HUES64 (cell line): Measurements from ENCODE around the gene TNIK.

ENCODE experiments used
- H3K27ac ChIP-seq: 2 replicates; pipeline ENCODE4 v1.7.0; 2013; ENCODE audit warnings: low read depth, low read length, inconsistent platforms
- H3K27me3 ChIP-seq: 2 replicates; pipeline ENCODE4 v1.6.1; 2013; ENCODE audit warnings: mild to moderate bottlenecking, low read length; ENCODE audit not compliant: insufficient read depth
- H3K36me3 ChIP-seq: 2 replicates; pipeline ENCODE4 v1.6.1; 2013; ENCODE audit warnings: mild to moderate bottlenecking, low read length; ENCODE audit not compliant: insufficient read depth
- H3K4me1 ChIP-seq: 2 replicates; pipeline ENCODE4 v1.6.1; 2013; ENCODE audit warnings: mild to moderate bottlenecking, low read length, moderate library complexity; ENCODE audit not compliant: insufficient read depth
- H3K4me3 ChIP-seq: 2 replicates; pipeline ENCODE4 v1.5.1; 2013; ENCODE audit warnings: mild to moderate bottlenecking, low read length, moderate library complexity
- H3K9ac ChIP-seq: 2 replicates; pipeline ENCODE4 v1.6.1; 2013; ENCODE audit warnings: mild to moderate bottlenecking, low read depth, low read length
- H3K9me3 ChIP-seq: 2 replicates; pipeline ENCODE4 v1.6.1; 2013; ENCODE audit warnings: low read depth, low read length; ENCODE audit not compliant: insufficient read depth
- WGBS: fragments of 150-250, 120-280 bp; methylation state at CpG from one replicate; pipeline ENCODE4 v1.1.7; 2013; ENCODE audit warnings: missing lambda C conversion rate; 5-methylcytosine and 5-hydroxymethylcytosine counted together

The TNIK gene

GRCh38 chr3:171231361-171231760 is 228.8 kb downstream of the TNIK start:
- no peaks in the 10 kb centered on the region for H3K9me3 ChIP-seq
- WGBS: 90% methylated on average over 4 of the region's 4 CpGs
- H3K4me1 ChIP-seq: 0 out of 2 replicates have a peak, but pooled peaks cover 4% of the 10 kb centered on the region
- no peak overlapping the region for H3K9ac ChIP-seq
- no peak overlapping the region for H3K27ac ChIP-seq
- H3K27me3 ChIP-seq: no peaks in the 10 kb centered on the region
- H3K4me3 ChIP-seq: no peak overlapping the region
- no peaks in the 10 kb centered on the region for H3K36me3 ChIP-seq

- no peak overlapping the region for H3K9ac ChIP-seq
Observed at GRCh38 chr3:171230865-171231264, 229.3 kb downstream of the TNIK start.

DNA sequence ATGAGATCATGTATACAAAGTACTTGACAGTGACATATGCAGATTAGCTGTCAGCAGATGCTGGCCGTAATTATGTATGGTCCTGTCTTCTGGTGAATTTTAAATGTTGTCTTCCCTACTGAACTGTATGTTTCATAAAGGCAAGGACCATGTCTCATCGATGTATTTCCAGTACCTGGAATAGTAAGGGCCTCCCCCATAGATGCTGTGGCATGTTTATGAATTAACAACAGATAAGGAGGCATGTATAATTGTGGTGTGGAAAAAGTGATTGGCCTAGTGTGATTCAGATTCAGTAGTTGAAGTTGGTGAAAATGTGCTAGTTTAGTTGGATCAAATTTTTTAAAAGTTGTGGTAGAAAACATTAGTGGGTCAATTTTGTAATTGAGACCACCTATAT is 231.0 kb downstream of the TNIK start:
- Histone ChIP-seq H3K4me1 (no peaks in the 10 kb centered on the region), H3K27ac (no peak overlapping the region), H3K4me3 (no peak overlapping the region), H3K9ac (no peak overlapping the region), H3K27me3 (no peaks in the 10 kb centered on the region), H3K36me3 (no peaks in the 10 kb centered on the region), H3K9me3 (no peaks in the 10 kb centered on the region)
- WGBS: 94% methylated on average over 2 of the region's 2 CpGs

More at GRCh38 chr3:171230865-171231264, 229.3 kb downstream of the TNIK start:
- no peaks in the 10 kb centered on the region for H3K9me3 ChIP-seq
- no peak overlapping the region for H3K4me3 ChIP-seq
- no peaks in the 10 kb centered on the region for H3K27me3 ChIP-seq
- no peaks in the 10 kb centered on the region for H3K4me1 ChIP-seq
- 98% methylated on average over 4 of the region's 4 CpGs for WGBS
- no peaks in the 10 kb centered on the region for H3K36me3 ChIP-seq
- H3K27ac ChIP-seq: no peak overlapping the region

GRCh38 chr3:171228240-171228639 is 232.0 kb downstream of the TNIK start:
- Histone ChIP-seq H3K4me1 (no peaks in the 10 kb centered on the region), H3K9me3 (no peaks in the 10 kb centered on the region), H3K36me3 (no peaks in the 10 kb centered on the region), H3K27ac (no peak overlapping the region), H3K4me3 (no peak overlapping the region), H3K9ac (no peak overlapping the region), H3K27me3 (no peaks in the 10 kb centered on the region)
- WGBS: 84% methylated on average over 4 of the region's 4 CpGs

DNA sequence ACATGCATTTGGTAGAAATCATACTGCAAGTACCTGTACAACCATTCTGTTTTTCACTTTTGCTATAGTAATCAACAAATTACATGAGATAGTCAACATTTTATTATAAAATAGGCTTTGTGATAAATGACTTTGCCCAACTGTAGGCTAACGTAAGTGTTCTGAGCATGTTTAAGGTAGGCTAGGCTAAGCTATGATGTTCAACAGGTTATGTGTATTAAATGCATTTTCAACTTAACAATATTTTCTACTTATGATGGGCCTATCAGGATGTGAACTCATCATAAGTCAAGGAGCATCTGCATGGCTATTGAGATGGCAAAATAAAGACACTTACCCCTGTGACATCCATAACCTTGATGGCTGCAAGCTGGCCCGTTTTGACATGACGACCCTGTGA is 232.4 kb downstream of the TNIK start:
- Histone ChIP-seq H3K9ac (no peak overlapping the region), H3K36me3 (no peaks in the 10 kb centered on the region), H3K4me3 (no peak overlapping the region), H3K27ac (no peak overlapping the region), H3K27me3 (no peaks in the 10 kb centered on the region), H3K9me3 (no peaks in the 10 kb centered on the region), H3K4me1 (no peaks in the 10 kb centered on the region)
- no CpG with 5 or more reads among the region's 3 CpGs for WGBS

GRCh38 chr3:171227359-171227758 is 232.8 kb downstream of the TNIK start:
- Histone ChIP-seq H3K27me3 (no peaks in the 10 kb centered on the region), H3K4me1 (no peaks in the 10 kb centered on the region), H3K9me3 (no peaks in the 10 kb centered on the region), H3K9ac (no peak overlapping the region), H3K4me3 (no peak overlapping the region), H3K36me3 (no peaks in the 10 kb centered on the region), H3K27ac (no peak overlapping the region)

DNA sequence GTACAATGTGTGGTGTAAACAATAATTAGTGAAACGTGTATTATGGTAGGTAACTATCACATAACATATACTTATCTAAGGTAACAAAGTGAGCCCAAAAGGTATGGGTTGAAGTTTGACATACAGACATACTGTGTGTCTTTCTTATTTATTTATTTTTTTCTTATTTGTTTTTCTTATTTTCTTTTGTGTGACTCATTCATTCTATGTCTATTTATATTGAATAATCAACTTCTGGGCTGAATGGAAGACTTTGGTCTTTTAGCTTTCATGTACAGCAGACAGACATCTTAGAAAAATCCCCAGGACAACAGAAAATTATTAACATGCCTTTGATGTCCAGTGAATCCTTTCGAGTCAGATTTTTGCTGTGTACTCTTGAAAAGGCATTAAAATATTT is 233.4 kb downstream of the TNIK start:
- H3K27me3 ChIP-seq: no peaks in the 10 kb centered on the region
- H3K9me3 ChIP-seq: no peaks in the 10 kb centered on the region
- no peaks in the 10 kb centered on the region for H3K36me3 ChIP-seq
- H3K4me1 ChIP-seq: no peaks in the 10 kb centered on the region
- H3K4me3 ChIP-seq: no peak overlapping the region
- H3K9ac ChIP-seq: no peak overlapping the region
- WGBS: 89% methylated on average over 1 of the region's 2 CpGs
- no peak overlapping the region for H3K27ac ChIP-seq

GRCh38 chr3:171225708-171226107 is 234.5 kb downstream of the TNIK start:
- Histone ChIP-seq H3K36me3 (no peaks in the 10 kb centered on the region), H3K27ac (no peak overlapping the region), H3K27me3 (no peaks in the 10 kb centered on the region), H3K9me3 (no peaks in the 10 kb centered on the region), H3K4me1 (no peaks in the 10 kb centered on the region), H3K9ac (no peak overlapping the region), H3K4me3 (no peak overlapping the region)
- WGBS: 100% methylated on average over 1 of the region's 1 CpG

DNA sequence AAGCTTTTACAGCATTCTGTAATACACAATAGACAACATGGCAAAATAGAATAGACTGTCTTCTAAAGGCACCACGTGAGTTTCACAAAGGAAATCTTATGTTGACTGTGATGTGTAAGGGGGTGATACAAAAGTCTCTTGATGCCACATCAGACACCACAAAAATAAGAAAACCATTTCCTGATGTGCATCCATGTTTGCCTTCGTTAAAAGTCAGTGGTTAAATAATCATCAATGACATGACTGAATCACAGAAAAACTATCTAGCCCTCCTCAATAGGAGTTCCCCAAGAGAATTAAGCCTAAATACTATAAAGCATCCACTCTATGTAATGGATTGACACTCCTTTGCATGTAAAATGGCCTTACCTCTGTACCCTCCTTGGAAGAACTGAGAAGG is 235.0 kb downstream of the TNIK start:
- Histone ChIP-seq H3K36me3 (no peaks in the 10 kb centered on the region), H3K9ac (no peak overlapping the region), H3K27ac (no peak overlapping the region), H3K27me3 (no peaks in the 10 kb centered on the region), H3K4me3 (no peak overlapping the region), H3K4me1 (no peaks in the 10 kb centered on the region), H3K9me3 (no peaks in the 10 kb centered on the region)
- WGBS: 99% methylated on average over 2 of the region's 2 CpGs

DNA sequence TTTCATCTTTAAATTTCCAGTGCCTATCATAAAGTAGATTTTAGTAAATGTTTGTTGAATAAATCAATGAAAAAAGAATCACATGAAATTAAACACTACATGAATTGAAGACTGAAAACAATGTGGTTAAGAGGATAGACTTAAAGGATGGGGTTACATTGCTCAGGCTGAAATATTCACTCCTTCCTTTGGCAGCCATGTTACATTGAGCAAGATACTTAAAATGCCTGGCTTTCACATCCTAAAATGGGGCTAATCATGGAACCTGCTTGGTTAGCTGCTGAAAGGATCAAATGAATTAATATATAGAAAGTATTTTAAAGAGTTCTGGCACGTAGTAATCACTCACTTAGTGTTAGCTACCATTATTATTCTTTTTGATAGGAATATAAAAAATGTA is 236.8 kb downstream of the TNIK start:
- no peaks in the 10 kb centered on the region for H3K9me3 ChIP-seq
- no peak overlapping the region for H3K27ac ChIP-seq
- H3K27me3 ChIP-seq: no peaks in the 10 kb centered on the region
- no peaks in the 10 kb centered on the region for H3K36me3 ChIP-seq
- no peak overlapping the region for H3K4me3 ChIP-seq
- no peaks in the 10 kb centered on the region for H3K4me1 ChIP-seq
- no CpG with 5 or more reads among the region's 1 CpG for WGBS
- no peak overlapping the region for H3K9ac ChIP-seq

GRCh38 chr3:171222995-171223394 is 237.2 kb downstream of the TNIK start:
- Histone ChIP-seq H3K9ac (no peak overlapping the region), H3K36me3 (no peaks in the 10 kb centered on the region), H3K27me3 (no peaks in the 10 kb centered on the region), H3K9me3 (no peaks in the 10 kb centered on the region), H3K4me1 (no peaks in the 10 kb centered on the region), H3K27ac (no peak overlapping the region), H3K4me3 (no peak overlapping the region)
- WGBS: 96% methylated on average over 4 of the region's 5 CpGs

- no peaks in the 10 kb centered on the region for H3K27me3 ChIP-seq
- no peaks in the 10 kb centered on the region for H3K36me3 ChIP-seq
- no peaks in the 10 kb centered on the region for H3K9me3 ChIP-seq
- no peak overlapping the region for H3K4me3 ChIP-seq
- no peak overlapping the region for H3K9ac ChIP-seq
- peaks cover under 1% of the 10 kb centered on the region; the same call in 1 of the 2 replicates for H3K4me1 ChIP-seq
- H3K27ac ChIP-seq: no peak overlapping the region
- WGBS: 96% methylated on average over 2 of the region's 2 CpGs
Observed at GRCh38 chr3:171221597-171221996, 238.6 kb downstream of the TNIK start.
